ENCODE measurements around the gene SLC9A9.

The SLC9A9 gene

DNA sequence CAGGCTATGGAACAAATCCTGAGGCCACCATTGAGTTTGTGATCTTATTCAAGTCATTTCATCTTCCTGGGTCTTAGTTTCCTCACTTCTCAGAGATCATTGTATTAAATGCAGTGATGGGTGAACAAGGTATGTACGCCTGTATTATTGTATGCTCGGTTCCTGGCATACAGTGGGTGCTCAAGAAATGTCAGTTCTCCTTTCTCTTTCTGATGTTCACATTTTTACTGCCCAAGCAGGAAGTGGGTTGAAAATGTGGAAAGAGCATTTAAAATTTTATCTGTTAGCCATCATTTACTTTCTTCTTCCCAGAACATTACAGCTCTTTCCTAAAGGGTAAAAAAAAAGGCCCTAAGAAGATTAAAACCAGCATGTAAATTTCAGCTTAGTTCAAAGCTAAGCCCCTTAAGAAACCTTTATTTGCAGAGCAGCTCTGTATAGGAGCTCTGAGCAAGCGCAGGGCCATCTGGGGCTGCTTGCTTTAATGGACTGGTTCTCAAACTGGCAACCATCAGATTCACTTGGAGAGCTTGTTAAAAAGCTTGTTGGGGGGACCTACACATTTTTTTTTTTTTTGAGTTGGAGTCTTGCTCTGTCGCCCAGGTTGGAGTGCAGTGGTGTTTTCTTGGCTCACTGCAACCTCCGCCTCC is 549.3 kb downstream of the SLC9A9 start:
- TF ChIP-seq, protein P1, sequence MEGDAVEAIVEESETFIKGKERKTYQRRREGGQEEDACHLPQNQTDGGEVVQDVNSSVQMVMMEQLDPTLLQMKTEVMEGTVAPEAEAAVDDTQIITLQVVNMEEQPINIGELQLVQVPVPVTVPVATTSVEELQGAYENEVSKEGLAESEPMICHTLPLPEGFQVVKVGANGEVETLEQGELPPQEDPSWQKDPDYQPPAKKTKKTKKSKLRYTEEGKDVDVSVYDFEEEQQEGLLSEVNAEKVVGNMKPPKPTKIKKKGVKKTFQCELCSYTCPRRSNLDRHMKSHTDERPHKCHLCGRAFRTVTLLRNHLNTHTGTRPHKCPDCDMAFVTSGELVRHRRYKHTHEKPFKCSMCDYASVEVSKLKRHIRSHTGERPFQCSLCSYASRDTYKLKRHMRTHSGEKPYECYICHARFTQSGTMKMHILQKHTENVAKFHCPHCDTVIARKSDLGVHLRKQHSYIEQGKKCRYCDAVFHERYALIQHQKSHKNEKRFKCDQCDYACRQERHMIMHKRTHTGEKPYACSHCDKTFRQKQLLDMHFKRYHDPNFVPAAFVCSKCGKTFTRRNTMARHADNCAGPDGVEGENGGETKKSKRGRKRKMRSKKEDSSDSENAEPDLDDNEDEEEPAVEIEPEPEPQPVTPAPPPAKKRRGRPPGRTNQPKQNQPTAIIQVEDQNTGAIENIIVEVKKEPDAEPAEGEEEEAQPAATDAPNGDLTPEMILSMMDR (IDR thresholded peaks at IDR 0.05), result no peak
- no peak overlapping the region for H3K27ac ChIP-seq

DNA sequence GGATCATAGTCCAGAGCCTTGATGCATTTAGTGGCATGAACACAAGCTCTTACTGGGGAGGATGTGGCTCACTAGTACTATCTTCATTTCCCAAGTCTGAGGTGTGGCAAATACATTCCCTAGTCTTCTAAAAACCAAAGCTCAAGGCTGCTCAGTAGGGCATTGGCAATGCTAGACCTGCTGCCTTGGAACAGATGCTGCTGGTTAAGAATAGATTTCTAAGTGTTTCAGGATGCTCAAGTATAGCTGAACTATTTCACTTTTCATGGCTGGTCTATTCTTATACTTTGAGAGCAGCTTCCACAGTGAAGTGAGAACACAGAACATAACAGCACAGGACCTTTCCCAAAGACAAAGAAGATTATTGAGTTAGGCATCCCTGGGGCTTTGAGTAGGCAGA is 549.9 kb downstream of the SLC9A9 start:
- no peak for DNase-seq (ENCODE audit: low spot score)
- Histone ChIP-seq H3K4me3 (no peak overlapping the region), H3K27ac (no peak overlapping the region)
- TF ChIP-seq, protein P1 (IDR thresholded peaks at IDR 0.05), result no peak

More for the DNA sequence above, 549.3 kb downstream of the SLC9A9 start:
- no peak overlapping the region for H3K4me3 ChIP-seq
- DNase-seq (ENCODE audit: low spot score), result no peak

DNA sequence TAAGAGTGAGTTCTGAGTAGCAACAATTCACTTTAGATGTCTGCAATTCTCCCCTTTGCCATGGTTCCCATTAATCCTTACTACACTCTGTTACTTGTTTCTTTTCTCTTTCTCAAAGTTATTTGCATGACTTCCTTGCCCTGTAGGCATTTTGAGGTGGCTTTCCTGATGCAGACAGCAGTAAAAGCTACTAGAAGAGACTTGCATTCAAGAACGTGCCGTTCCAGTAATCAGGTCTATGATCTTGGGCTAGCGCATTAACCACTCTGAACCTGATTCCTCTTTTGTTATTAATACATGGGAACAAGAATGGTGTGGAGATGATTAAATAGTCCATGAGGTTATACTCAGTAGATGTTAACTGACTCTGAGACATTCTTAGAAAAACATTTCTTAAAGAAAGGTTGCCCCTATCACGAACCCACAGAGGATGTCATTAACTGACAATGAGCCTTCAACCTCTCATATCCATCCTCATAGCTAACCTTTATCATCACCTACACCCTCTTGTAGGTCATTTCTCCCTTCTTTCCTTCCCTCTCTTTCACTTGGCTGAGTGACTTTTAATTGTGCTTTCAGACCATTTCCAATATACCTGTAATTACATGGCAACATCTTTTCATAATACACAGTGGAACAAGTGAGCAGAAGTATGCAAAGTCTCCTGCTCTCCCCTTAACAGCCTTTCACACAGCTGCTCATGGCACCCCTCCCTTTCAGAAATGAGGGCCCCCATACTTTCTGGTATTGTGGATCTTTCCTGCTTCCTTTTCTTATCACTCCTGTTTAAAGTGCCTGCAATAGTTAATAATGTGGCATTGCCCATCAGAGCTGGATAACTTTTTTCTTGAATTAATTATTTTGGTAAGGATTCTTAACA is 552.8 kb downstream of the SLC9A9 start:
- no peak overlapping the region for H3K4me3 ChIP-seq
- no peak for DNase-seq (ENCODE audit: low spot score)
- no peak overlapping the region for H3K27ac ChIP-seq
- TF ChIP-seq, protein P1 (IDR thresholded peaks at IDR 0.05), result no peak

DNA sequence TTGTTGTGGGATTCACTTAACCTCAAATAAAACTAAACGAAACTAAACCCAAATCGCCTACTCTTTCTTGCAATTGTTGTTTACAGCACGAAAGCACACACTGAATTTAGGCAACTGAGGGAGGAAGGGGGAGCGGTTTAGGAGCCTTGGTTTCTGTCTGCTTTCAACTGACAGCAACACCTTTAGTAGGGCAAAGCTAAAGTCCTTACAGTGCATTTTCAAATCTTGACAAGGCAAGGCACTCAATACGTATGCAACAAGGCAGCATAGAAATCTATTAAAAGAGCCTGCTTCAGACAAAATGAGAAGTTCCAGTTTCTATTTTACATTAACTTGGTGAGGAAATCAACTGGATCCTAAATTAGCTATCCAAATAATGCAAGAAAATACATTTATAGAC is 554.1 kb downstream of the SLC9A9 start:
- H3K27ac ChIP-seq, result no peak overlapping the region
- no peak for DNase-seq (ENCODE audit: low spot score)
- no peak overlapping the region for H3K4me3 ChIP-seq
- TF ChIP-seq, protein P1 (IDR thresholded peaks at IDR 0.05), result no peak

DNA sequence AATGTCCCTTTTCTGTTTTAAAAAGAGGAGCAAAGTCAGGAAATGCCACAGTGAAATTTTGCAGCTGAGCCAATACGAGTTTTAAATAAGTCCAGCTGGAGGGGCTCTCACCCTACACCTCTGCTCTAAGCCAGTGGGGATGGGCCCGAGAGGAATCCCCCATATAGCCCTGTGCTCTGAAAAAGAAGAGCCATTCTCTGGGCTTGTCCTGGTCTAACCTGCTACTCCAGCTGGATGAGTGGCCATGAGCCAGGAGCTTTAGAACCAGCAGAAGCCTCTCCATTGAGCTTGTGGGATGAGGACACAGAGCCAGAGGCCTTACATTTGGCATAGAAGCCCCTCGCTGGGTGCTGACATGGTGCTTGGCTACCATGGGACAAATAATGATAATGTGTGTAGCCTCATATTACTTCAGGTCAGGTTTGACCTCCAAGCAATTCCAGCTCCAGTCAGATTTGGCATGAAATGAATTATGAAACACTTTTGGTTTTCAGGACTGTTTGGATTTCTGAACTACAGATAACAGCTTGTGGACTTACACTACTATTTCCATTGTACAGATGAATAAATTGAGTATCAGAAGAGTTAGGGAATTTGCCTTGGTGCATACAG is 556.3 kb downstream of the SLC9A9 start:
- H3K4me3 ChIP-seq, result no peak overlapping the region
- H3K27ac ChIP-seq, result no peak overlapping the region
- DNase-seq (ENCODE audit: low spot score), result no peak
- TF ChIP-seq, protein P1 (IDR thresholded peaks at IDR 0.05), result no peak

DNA sequence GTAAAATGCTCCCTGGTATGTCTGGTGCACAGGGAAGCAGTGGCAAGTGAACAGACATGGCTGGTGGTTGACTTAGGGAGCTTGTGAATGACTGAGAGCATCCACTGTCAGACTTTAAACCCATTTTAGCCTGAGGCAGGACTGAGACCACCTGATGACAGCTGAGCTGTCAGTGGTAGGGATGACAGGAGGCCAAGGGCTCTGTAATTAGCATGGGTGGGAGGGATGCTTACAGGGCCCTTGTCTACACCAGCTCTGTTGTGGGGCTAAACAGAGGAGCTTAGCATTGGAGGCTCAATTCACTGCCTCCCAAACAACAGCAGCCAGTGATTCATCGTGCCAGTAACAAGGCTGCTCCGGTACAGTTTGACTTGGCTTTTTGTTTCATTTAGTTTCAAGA is 559.3 kb downstream of the SLC9A9 start:
- DNase-seq (ENCODE audit: low spot score), result no peak
- TF ChIP-seq, protein P1 (IDR thresholded peaks at IDR 0.05), result no peak
- Histone ChIP-seq H3K4me3 (no peak overlapping the region), H3K27ac (no peak overlapping the region)

Measured in coronary artery (tissue), 2 donors.